HG02973 (cell line): ENCODE results near the gene ZNF586.
"Not testable (repeated sequence)": the region's sequence is repeated elsewhere in the genome, so short reads cannot be mapped to it uniquely, and the experiment has no call there.

Experiments
- ATAC-seq: cut with Tn5 transposase; IDR thresholded peaks from one replicate; pipeline ENCODE4 v1.9.1; 2021; ENCODE audit warnings: moderate library complexity; ENCODE audit not compliant: unreplicated experiment

The ZNF586 gene

GRCh38 chr19:57769345-57770131 is at the start of gene ZNF586:
ZNF586 (plus strand) TSS chr19:57769676; CDS start chr19:57769843, 167 bp downstream.
- ATAC-seq, result peak; percentile 97

- no peak for ATAC-seq
Measured at GRCh38 chr19:57719901-57720519, 49.5 kb upstream of the ZNF586 start.

DNA sequence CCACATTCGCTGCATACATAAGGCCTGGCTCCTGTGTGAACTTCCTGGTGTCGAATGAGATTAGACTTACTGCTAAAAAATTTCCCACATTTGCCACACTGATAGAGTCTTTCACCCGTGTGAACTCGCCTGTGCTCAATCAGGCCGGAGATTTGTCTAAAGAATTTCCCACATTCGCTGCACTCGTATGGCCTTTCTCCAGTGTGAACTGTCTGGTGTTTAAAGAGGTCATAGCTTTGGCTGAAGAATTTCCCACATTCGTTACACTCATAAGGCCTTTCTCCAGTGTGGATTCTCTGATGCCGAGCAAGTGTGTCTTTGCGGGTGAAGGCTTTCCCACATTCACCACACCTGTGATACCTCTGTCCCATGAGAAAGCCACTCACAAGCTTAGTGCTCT is 48.6 kb upstream of the ZNF586 start:
- ATAC-seq, result no peak

DNA sequence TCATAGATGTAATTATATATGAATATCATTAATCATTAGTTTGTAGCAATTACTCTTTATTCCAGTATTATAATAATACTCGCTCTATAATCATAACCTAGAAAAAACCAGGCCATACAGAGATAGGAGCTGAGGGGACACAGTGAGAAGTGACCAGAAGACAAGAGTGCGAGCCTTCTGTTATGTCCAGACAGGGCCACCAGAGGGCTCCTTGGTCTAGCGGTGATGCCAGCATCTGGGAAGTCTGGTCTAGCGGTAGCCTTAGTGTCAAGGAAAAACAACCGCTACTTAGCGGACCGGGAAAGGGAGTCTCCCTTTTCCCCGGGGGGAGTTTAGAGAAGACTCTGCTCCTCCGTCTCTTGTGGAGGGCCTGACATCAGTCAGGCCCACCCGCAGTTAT is 31.2 kb upstream of the ZNF586 start:
- ATAC-seq, result not testable (repeated sequence)

DNA sequence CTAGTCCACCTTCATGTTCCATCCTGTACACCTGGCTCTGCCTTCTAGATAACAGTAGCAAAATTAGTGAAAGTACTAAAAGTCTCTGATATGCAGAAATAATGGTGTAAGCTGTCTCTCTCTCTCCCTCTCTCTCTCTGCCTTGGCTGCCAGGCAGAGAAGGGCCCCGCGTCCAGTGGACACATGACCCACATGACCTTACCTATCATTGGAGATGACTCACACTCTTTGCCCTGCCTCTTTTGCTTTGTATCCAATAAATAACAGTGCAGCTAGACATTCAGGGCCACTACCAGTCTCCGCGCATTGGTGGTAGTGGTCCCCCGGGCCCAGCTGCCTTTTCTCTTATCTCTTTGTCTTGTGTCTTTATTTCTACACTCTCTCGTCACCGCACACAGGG is 30.7 kb upstream of the ZNF586 start:
- not testable (repeated sequence) for ATAC-seq

GRCh38 chr19:57746580-57747471 is 22.6 kb upstream of the ZNF586 start, which contains the start of gene ZNF776:
ZNF776 (plus strand) TSS chr19:57746815; CDS start chr19:57747059, 244 bp downstream.
- ATAC-seq, result peak; percentile 96

DNA sequence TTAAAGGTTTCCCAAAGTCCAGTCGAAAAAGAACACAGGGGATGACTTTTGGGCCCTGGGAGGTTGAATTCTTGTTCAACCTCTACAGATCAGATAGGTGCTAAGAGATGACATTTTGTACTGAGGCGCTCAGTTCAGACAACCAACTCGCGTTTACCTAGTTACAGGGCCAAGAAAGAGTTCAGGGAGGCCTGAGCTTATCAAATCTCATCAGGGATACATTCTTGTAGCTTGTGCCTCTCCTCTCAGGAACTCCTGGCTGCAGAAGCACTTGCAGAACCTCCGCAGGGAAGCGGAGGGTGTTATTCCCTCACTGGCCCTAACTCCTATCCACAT is 22.0 kb upstream of the ZNF586 start:
- no peak for ATAC-seq

GRCh38 chr19:57748029-57748428 is 21.4 kb upstream of the ZNF586 start:
- ATAC-seq, result no peak

- ATAC-seq, result no peak
Measured at GRCh38 chr19:57754091-57754673, 15.3 kb upstream of the ZNF586 start.

- ATAC-seq, result no peak
Measured at GRCh38 chr19:57755031-57755430, 14.4 kb upstream of the ZNF586 start.

DNA sequence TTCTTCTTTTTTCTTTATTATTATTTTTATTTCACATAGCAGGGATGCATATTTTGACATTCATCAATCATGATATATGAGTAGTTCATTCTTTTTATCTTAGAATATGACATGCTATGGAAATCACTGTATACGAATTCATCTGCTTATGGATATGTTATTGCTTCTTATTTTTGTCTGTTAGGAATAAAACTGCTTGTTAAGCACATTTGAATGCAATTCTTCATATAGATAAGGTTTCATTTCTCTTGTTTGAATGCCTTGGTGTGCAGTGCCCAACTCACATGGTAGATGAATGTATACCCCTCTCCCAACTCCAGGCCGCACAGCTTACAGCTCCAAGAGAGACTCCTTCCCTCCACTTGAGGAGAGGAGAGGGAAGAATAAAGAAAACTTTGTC is 11.5 kb upstream of the ZNF586 start:
- ATAC-seq, result no peak

GRCh38 chr19:57759096-57759495 is 10.4 kb upstream of the ZNF586 start:
- no peak for ATAC-seq

GRCh38 chr19:57771417-57771816 is 1.9 kb downstream of the ZNF586 start:
- no peak for ATAC-seq

GRCh38 chr19:57773488-57773887 is 4.0 kb downstream of the ZNF586 start:
- no peak for ATAC-seq

- no peak for ATAC-seq
Measured at GRCh38 chr19:57776764-57777296, 7.4 kb downstream of the ZNF586 start.

GRCh38 chr19:57778336-57778735 is 8.9 kb downstream of the ZNF586 start:
- no peak for ATAC-seq

GRCh38 chr19:57779220-57779845 is 9.9 kb downstream of the ZNF586 start:
- no peak for ATAC-seq

- no peak for ATAC-seq
Measured at GRCh38 chr19:57786286-57786685, 16.8 kb downstream of the ZNF586 start.

- ATAC-seq, result no peak
Measured at GRCh38 chr19:57786906-57787305, 17.4 kb downstream of the ZNF586 start.

- ATAC-seq, result no peak
Measured at GRCh38 chr19:57788114-57788692, 18.7 kb downstream of the ZNF586 start.
